HG03066 (cell line): ENCODE data around the gene ACADM.
"Not testable (repeated sequence)": the region's sequence is repeated elsewhere in the genome, so short reads cannot be mapped to it uniquely, and the experiment has no call there.

ENCODE experiments used
- ATAC-seq: cut with Tn5 transposase; IDR thresholded peaks from one replicate; pipeline ENCODE4 v1.9.1; 2021; ENCODE audit warnings: low read depth; ENCODE audit not compliant: unreplicated experiment

ACADM gene

GRCh38 chr1:75733661-75734060 is 9.2 kb downstream of the ACADM start:
- ATAC-seq, result no peak

GRCh38 chr1:75736016-75736415 is 11.5 kb downstream of the ACADM start:
- no peak for ATAC-seq

- ATAC-seq, result no peak
Measured at GRCh38 chr1:75742047-75742625, 17.6 kb downstream of the ACADM start.

- ATAC-seq, result peak; percentile 54
Measured at GRCh38 chr1:75745276-75745675, 20.8 kb downstream of the ACADM start.

- ATAC-seq, result not testable (repeated sequence)
Measured at GRCh38 chr1:75757210-75757609, 32.7 kb downstream of the ACADM start.

- ATAC-seq, result not testable (repeated sequence)
Measured at GRCh38 chr1:75758543-75758942, 34.0 kb downstream of the ACADM start.

GRCh38 chr1:75764057-75764655 is 39.6 kb downstream of the ACADM start:
- ATAC-seq, result no peak

GRCh38 chr1:75765697-75766355 is 41.3 kb downstream of the ACADM start:
- no peak for ATAC-seq

GRCh38 chr1:75768016-75768415 is 43.5 kb downstream of the ACADM start:
- ATAC-seq, result no peak

- ATAC-seq, result no peak
Measured at GRCh38 chr1:75770761-75771160, 46.3 kb downstream of the ACADM start.

- no peak for ATAC-seq
Measured at GRCh38 chr1:75771978-75772377, 47.5 kb downstream of the ACADM start.

GRCh38 chr1:75777812-75778211 is 53.3 kb downstream of the ACADM start:
- not testable (repeated sequence) for ATAC-seq

- not testable (repeated sequence) for ATAC-seq
Measured at GRCh38 chr1:75778694-75779093, 54.2 kb downstream of the ACADM start.

GRCh38 chr1:75780183-75780582 is 55.7 kb downstream of the ACADM start:
- ATAC-seq, result not testable (repeated sequence)

GRCh38 chr1:75783920-75784319 is 59.4 kb downstream of the ACADM start:
- ATAC-seq, result not testable (repeated sequence)

GRCh38 chr1:75785320-75785982 is 60.9 kb downstream of the ACADM start:
- ATAC-seq, result peak; percentile 19

GRCh38 chr1:75785983-75786853 is 61.7 kb downstream of the ACADM start, which contains the start of gene RABGGTB:
Gene RABGGTB (plus strand): TSS chr1:75786256. CDS start chr1:75786272, 16 bp downstream.
- peak; percentile 66 for ATAC-seq

GRCh38 chr1:75786901-75787493 is 62.5 kb downstream of the ACADM start:
- ATAC-seq, result no peak

GRCh38 chr1:75787524-75787923 is 63.0 kb downstream of the ACADM start:
- no peak for ATAC-seq

GRCh38 chr1:75789988-75790387 is 65.5 kb downstream of the ACADM start:
- no peak for ATAC-seq
